Renal pelvis (tissue), 4 donors: ENCODE measurements around the gene CDC6. TPM values are rescaled to one million over a fixed set of nuclear protein-coding genes. Genes with fewer than 3 reads are reported as not detected.
"Not testable (repeated sequence)": the region's sequence is repeated elsewhere in the genome, so short reads cannot be mapped to it uniquely, and the experiment has no call there.

Source experiments
- DNase-seq: peaks from one replicate; pipeline ENCODE4 v3.0.0-alpha.2; 2013
- polyA plus RNA-seq, 3 donors: library from polyadenylated mRNA; unstranded; fragments of 120-200 nt; gene quantifications; one replicate each; pipeline ENCODE4 v1.2.1, GENCODE V29; 2013; ENCODE audit not compliant: insufficient read length in 3 of 3

CDC6 gene
- polyA plus RNA-seq, 3 donors: 23.1 to 27.2 (median 24.2) TPM

DNA sequence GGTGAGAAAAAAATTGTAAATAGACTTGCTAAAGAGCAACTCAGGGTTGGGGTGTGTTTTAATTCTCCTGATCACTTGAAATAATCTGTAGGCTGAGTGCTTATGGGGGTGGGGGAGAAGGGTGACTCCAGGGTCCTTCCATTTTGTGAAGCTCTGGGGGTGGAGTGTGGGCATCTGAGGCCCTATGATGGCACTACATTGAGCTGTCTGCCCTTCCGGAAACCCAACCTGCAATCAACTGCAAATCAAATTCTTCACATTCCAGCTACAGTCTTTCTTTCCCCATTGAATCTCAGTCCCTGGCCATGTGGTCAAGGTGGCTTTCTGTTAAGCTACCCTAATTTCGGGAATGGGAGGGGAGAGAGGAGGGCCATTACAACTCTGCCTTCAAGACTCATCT, 6.0 kb upstream of the CDC6 start:
- no peak for DNase-seq

DNA sequence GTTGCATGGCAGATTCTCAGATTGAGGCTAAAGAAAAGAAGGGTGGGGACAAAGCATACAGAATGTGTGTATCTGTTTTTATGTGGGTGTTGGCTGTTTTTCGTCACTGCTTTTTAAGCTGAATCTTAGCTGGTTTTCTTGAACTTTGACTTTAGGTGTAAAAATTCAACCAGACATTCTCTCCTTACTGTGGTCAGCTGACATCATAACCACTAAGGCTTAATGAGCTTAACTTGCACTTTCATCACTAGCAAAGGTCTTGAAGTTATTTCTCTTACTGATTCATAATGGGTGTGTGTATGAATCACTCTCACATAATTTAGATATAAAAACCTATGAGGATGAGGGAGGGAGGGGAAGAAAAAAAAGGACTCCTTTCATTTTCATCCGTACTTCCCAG, 4.0 kb upstream of the CDC6 start:
- DNase-seq: no peak

DNA sequence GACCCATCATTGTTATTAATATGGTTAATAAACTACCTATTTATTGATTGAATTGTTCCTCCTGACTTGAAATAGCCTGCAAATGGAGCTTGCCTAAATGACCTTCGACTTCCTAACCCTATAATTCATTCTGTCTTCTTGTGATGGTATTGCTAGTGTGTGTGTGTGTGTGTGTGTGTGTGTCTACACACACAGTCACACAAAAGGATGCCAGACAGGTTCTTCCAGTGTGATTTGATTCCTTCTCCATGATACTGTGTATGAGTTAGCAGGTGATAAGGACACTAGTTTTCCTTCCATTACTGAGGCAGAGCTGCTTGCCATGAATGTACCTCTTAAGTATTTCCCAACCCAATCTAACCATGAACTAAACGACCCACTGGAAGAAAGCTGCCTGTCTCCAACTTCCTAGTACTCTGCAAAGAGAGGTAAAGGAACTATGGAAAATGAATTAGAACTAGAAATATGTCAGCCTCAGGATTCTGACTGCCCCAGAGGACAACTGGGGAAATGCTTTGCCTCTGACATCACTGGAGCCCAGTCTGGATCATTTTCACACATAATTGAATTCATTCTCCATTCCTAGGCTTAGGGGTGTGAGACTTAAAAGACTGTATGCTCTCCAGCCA, 3.5 kb upstream of the CDC6 start:
- no peak for DNase-seq

DNA sequence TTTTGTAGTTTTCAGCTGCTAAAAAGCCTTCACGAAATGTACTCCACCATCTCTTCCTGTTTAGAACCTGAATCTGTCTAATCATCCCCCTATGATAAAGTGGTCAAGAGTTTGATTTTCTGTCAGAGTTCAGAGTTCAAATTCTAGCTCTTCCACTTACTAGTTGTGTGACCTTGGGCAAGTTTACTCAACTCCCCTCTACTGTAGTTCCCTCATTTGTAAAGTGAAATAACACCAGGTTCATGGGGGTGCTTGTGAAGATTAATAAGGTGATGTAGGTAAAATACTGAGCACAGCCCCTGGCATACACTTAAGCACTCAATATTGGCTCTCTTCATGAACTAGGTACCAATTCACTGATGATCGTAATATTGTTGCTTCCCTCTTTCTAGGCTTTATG, 1.2 kb upstream of the CDC6 start:
- DNase-seq: no peak

DNA sequence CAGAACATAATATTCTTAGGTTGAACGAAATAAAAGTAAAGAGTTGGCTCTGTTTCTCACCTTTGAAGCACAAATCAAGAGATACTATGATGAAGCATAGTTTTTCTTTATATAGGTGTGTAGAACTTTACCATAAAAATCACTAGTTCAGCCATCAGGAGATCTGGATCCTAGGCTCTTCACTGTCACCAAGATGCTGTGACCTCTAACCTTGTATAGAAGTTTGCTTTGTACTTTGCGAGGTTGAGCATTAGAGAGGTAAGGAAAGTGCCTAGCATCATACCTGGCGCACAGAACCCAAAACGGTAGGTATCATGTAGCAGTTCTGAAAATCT, 553 bp upstream of the CDC6 start:
- no peak for DNase-seq

DNA sequence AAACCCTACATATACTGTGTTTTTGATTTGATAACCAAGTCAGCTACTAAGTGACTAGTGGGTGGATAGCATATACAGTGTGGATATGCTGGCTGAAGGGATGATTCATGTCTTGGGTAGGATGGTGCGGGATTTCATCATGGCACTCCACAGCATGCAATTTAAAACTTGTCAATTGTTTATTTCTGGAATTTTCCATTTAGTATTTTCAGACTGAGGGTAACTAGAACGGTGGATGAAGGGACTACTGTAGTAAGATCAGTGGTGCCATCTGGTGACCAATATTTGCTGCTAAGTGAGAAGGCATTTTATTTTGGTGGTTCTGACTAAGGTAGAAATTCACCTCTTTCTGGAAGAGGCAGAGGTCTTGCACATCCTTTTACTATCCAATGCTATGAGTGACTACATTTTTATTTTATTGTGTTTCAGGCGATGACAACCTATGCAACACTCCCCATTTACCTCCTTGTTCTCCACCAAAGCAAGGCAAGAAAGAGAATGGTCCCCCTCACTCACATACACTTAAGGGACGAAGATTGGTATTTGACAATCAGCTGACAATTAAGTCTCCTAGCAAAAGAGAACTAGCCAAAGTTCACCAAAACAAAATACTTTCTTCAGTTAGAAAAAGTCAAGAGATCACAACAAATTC, 3.1 kb downstream of the CDC6 start:
- DNase-seq: no peak

DNA sequence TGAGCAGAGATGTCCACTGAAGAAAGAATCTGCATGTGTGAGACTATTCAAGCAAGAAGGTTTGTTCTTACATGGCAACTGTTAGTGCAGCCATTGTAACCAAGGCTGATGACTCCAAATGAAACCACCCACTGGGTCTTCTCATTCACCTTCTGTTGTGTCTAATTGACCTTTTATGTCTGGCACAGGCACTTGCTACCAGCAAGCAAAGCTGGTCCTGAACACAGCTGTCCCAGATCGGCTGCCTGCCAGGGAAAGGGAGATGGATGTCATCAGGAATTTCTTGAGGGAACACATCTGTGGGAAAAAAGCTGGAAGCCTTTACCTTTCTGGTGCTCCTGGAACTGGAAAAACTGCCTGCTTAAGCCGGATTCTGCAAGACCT, 3.6 kb downstream of the CDC6 start:
- DNase-seq: no peak

DNA sequence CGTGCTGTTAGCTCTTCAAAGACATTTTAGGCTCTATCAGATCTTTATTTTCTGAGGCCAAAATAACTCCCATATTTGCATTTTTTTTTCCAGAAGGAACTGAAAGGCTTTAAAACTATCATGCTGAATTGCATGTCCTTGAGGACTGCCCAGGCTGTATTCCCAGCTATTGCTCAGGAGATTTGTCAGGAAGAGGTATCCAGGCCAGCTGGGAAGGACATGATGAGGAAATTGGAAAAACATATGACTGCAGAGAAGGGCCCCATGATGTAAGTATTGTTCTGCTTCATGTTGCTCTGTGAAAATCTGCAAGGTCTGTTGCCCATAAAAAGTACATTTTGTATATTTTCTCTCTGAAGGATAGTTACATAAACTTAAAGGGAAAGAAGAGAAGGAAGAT, 5.7 kb downstream of the CDC6 start:
- DNase-seq: no peak

DNA sequence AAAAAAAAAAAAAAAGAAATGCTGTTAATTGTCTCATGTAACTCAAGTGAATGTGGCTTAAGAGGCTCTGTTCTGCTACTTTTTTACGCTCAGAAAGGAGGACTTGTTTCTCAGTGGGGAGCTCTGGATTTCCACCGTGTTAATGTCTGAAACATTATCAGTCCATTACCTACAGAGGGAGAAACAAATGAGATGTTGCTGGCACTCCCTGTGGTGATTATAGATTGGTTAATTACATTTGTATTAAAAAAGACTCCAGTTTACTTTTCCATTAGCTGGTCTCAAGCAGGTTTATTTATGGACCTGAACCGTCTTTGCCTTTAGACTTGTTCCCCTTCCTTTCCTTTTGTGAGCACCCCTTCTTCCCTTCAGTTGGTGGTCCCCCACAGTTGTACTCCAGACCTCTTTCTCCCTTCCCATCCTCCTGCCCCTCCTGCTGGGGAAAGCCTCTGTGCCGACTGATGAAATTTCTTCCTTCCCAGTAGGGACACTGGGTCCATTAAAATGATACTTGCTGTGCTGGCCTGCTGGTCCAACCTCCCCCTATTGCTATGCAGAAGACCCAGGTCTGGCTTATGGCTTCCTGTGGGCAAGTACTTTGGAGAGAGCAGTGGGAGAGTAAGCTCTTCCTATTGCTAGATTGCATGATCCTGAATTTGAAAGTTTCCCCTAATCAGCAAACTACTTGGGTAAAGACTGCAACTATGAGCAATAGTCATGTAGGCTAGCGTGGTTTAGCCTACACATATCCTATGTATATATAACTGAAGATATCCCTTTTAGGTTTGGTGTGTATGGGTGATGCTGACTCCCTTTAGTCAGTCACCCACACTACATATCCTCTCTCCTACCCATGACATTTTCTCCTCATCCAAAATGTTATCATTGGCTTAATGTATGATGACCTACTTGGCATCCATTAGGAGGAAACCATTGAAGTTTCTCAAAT, 8.1 kb downstream of the CDC6 start:
- DNase-seq: no peak

DNA sequence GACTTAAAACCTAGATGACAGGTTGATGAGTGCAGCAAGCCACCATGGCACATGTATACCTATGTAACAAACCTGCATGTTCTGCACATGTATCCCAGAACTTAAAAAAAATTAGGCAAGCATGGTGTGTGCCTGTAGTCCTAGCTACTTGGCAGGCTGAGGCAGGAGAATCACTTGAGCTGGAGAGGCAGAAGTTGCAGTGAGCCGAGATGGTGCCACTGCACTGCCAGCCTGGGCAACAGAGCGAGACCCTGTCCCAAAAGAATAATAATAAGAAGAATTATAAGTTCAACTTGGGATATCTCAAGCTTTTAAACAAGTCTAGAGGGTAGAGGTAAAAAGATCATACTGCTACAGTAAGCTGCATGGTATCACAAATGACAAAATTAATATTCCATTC, 9.8 kb downstream of the CDC6 start:
- DNase-seq: no peak

DNA sequence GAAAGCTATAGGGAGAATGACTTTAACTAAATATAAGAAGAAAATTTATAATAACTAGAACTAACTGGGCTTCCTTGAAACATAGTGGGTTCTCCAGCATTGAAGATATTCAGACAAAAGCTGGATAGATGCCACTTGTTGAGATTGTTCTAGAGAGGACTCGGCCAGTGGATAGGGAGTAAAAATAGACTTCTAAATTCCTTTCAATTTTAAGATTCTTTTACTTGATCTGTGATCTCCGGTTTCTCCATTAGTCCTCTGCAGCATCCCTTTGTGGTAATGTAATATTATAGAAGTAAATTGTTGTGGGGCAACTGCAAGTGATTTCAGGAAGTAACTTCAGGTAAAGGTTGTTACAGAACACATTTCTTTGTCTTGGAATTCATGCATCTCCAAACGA, 11.0 kb downstream of the CDC6 start:
- DNase-seq: no peak

DNA sequence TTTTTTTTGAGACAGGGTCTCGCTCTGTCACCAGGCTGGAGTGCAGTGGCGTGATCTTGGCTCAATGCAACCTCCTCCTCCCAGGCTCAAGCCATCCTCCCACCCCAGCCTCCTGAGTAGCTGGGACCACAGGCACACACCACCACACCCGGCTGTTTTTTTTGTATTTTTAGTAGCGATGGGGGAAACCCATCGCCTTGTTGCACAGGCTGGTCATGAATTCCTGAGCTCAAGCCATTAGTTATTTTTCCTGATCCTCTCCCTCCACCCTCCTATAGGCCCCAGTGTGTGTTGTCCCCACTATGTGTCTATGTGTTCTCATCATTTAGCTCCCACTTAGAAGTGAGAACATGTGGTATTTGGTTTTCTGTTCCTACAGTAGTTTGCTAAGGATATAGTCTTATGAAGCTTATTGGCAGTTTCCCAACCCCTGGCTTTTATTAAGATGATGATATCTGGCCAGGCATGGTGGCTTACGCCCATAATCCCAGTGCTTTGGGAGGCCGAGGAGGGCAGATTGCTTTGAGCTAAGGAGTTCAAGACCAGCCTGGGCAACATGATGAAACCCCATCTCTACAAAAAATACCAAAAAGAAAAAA, 11.6 kb downstream of the CDC6 start:
- not testable (repeated sequence) for DNase-seq

DNA sequence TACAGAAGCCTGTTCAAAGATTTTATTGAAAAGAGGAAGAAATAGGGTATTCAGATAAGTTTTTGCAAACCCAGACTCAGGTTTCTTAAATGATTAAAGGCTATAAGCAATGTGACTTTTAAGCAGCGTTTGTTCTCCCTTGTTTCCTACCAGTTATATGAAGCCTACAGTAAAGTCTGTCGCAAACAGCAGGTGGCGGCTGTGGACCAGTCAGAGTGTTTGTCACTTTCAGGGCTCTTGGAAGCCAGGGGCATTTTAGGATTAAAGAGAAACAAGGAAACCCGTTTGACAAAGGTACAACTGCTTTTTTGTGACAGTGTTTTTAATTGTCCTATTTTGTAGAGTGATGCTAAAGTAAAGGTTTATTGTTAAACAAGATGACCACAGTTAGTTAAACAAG, 13.6 kb downstream of the CDC6 start:
- DNase-seq: no peak

DNA sequence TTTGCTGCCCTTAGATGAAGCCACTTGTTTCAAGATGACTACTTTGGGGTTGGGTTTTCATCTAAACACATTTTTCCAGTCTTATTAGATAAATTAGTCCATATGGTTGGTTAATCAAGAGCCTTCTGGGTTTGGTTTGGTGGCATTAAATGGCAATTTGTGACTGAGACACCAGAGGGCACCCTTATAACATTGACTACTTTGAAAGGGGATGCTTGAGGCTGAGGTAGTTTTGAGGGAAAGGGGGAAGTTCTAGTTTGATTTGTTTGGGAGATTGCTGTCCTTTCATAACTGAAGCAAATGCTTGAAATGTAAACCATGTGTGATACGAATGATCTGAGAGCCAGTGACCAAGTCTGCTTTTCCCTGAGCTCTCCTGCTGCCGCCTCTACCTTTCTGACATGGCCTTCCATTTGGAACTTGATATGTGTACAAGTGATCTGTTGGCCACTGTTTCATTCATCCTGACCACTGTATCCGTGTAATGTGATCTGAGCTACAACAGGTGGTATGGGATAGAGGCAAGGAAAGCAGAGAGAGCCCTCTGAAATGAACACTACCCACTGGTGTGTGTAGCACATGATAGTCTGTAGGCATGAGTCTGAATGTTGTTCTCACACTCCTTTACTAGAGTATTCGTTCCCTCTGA, 15.5 kb downstream of the CDC6 start:
- DNase-seq: no peak

DNA sequence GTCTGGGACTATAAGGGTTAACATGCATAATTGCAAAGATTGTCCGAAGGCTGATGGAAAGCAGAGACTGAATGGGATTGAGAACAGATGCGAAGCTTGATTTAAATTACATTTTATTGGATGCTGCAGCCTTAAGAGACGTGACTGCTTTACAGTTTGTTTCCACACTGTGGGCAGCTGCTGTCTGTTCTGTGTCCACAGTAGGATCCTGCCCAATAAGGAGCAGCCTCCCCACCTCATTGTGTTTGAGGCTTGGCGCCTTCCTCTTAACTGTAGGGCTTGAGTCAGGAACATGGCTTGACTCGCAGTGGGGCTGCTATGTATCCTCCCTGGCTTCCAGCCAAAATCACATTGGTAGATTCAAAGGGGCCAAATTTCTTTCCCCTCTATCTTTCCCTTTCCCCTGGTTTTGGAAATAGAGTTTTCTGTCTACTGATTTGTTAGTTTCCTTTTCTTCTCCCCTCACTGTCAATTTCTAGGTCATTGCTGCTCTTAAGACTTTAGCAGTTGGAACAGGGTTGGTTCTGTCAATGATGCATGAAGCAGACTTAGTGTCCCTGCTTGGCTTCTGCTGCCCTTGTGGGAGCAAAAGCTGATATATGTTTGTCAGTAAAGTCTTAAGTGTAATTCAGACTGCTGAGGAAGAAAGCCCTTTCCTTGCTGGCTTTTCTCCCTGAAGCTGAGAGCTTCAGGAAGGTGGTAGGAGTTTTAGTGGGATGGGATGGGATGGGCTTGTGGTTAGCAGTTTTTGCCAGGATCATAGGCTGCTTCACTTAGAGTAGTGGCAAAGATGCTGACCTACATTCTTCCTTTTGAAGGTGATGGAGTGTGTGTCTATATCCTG, 16.3 kb downstream of the CDC6 start:
- DNase-seq: no peak

DNA sequence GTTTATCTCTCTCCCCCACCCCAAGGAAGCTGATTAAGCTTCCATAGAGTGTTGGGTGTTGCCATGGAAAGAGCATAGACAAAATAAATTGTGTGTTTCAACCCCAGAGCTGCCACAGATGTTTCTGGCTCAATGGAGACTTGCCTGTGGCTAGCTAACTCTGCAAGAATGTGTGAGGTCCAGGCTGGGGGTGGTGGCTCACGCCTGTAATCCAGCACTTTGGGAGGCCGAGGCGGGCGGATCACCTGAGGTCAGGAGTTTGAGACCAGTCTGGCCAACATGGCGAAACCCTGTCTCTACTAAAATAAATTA, 16.8 kb downstream of the CDC6 start:
- DNase-seq: not testable (repeated sequence)

DNA sequence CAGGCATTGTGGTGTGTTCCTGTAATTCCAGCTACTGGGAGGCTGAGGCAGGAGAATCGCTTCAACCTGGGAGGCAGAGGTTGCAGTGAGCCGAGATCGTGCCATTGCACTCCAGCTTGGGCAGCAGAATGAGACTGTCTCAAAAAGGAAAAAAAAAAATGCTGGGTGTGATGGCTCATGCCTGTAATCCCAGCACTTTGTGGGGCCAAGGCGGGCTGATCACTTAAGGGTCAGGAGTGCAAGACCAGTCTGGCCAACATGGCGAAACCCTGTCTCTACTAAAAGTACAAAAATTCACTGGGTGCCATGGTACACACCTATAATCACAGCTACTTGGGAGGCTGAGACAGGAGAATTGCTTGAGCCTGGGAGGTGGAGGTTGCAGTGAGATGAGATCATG, 17.2 kb downstream of the CDC6 start:
- DNase-seq: not testable (repeated sequence)

DNA sequence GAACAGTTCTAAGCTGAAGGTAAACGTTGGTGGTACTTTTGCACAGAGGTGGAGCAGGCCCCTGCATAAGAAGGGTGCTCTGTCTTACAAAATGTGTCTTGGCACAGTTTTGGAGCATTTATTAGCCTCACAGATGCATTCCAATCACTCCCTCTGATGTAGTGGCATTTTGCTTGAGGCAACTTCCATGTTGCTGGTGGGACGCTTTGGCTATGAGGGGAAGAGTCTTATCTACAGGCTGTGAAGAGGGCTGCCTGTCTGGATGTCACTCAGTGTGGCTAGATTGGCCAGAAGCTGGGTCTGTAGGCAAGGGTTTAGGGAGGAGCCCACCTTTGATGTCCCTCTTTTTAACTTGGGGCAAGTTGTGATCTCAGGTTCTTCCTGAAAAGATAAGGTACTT, 18.7 kb downstream of the CDC6 start:
- no peak for DNase-seq

DNA sequence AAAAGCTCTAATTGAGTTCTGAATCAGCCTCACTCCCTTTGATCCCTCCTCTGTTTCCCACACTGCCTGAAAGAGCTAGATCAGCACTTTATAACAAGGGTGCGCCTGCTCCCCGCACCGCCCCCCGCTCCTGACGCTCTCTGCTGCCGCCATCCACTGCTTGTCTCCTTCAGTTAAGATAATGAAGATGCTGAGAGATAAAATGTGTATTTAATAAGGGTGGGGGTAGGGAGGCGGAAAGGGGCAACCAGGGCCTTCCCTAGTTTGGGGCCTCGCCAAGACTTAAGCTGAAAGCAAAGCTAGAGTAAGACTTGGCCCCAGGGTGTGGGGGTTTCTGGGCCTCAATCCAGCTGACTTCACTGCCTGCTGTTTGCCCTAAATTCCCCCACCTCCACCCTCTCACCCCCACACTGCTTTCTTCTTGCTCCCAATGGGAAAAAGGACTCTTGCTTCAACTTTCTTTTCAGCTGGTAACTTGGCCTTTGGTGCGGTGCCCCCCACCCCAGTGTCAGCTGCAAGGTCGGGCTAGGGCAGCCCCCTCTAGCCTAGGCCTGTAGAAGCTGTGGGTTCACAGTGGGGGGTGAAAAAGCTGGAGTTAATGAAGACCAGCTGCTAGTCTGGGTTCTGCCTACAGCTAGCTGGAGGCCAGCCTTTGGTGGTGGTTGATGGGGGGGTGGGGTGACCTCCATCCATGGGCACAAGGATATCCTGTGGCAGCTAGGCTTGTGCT, 19.5 kb downstream of the CDC6 start:
- DNase-seq: no peak

DNA sequence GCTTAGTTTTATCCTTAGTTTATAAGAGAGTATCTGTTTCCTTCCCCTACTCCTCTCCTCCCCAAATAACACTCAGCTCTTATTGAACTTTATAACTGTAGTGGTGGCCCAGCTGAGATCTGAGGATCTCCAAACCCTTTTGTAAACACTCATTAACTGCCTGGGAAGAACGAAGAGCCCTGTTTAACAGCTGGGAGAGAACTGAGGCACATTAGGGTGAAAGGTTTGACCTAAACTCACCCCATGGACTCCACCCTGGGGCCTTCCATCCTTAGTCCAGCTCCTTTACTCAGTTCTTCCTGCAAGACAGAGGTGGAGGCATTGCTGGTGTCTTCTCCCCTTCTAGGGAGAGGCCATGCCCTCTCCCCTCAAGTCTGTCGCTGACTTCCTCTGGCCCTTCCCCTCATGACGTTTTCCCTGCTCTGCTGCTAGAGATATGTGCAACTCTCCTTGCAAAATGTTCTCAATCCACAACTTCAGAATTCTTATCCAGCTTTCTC, 20.1 kb downstream of the CDC6 start:
- DNase-seq: no peak
